Muscle layer of duodenum (tissue), 2 donors: ENCODE results near the gene UNKL.
"Not testable (repeated sequence)": the region's sequence is repeated elsewhere in the genome, so short reads cannot be mapped to it uniquely, and the experiment has no call there.

Experiments used
- H3K27ac ChIP-seq: one replicate; pipeline ENCODE4 v1.7.0; 2013; ENCODE audit warnings: mild to moderate bottlenecking, low read length
- H3K27me3 ChIP-seq: one replicate; pipeline ENCODE4 v1.7.0; 2013; ENCODE audit warnings: low read depth, mild to moderate bottlenecking, control low read depth, low read length
- H3K36me3 ChIP-seq, 2 donors: one replicate each; pipeline ENCODE4 v1.7.0; 2013; ENCODE audit warnings: low read length in 2 of 2, control low read depth in 1 of 2, mild to moderate bottlenecking in 1 of 2; ENCODE audit not compliant: insufficient read depth in 2 of 2, control insufficient read depth in 1 of 2
- H3K4me1 ChIP-seq, 2 donors: one replicate each; pipeline ENCODE4 v1.7.0; 2013; ENCODE audit warnings: low read length in 2 of 2, mild to moderate bottlenecking in 2 of 2, control low read depth in 1 of 2, moderate library complexity in 1 of 2; ENCODE audit not compliant: insufficient read depth in 2 of 2, control insufficient read depth in 1 of 2
- H3K4me3 ChIP-seq, 2 donors: one replicate each; pipeline ENCODE4 v1.7.0; 2013; ENCODE audit warnings: low read length in 2 of 2, low read depth in 1 of 2, mild to moderate bottlenecking in 1 of 2
- H3K9me3 ChIP-seq, 2 donors: one replicate each; pipeline ENCODE4 v1.7.0; 2013; ENCODE audit warnings: low read length in 2 of 2, control low read depth in 1 of 2, mild to moderate bottlenecking in 1 of 2; ENCODE audit not compliant: control insufficient read depth in 1 of 2
- donor health status: healthy.

Gene UNKL

DNA sequence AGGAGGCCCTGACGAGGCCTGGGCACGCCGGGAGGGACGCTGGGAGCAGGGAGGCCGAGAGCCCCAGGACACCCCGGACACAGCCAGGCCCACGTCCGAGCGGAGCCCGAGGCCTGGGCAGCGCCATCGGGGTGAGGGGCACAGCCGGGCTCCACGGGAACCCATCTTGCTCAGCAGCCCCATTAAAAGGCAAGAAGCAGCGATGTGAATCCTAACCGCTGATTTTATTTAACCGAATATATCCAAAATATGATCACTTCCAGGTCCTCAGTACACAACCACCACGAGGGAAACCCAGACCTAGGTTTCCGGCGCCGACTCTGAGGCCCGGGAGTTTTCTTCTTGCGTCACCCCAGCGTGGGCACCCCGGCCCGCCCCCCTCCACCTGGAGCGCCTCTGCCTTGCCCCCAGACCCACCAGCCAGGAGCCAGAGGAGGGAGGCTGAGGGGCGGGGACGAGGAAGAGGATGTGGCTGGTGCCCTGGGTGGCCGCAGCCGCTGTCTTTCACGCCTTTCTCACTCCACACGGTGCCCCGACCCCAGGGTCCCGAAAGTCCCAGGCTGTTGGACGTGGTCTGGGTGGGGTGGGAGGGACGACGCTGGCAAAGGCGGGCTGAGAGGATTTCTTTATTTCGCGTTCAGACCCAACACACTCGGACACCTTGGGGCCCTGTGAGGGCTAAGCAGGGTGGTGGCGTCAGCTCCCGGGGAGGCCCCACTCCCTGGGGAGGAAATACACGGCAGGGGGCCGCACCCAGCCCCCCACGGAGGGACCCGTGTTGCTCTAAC, 30.4 kb upstream of the UNKL start:
- Histone ChIP-seq H3K27ac (no peak overlapping the region), H3K36me3 (peaks cover 0 to 45% of the 10 kb centered on the region in 2 donors)

DNA sequence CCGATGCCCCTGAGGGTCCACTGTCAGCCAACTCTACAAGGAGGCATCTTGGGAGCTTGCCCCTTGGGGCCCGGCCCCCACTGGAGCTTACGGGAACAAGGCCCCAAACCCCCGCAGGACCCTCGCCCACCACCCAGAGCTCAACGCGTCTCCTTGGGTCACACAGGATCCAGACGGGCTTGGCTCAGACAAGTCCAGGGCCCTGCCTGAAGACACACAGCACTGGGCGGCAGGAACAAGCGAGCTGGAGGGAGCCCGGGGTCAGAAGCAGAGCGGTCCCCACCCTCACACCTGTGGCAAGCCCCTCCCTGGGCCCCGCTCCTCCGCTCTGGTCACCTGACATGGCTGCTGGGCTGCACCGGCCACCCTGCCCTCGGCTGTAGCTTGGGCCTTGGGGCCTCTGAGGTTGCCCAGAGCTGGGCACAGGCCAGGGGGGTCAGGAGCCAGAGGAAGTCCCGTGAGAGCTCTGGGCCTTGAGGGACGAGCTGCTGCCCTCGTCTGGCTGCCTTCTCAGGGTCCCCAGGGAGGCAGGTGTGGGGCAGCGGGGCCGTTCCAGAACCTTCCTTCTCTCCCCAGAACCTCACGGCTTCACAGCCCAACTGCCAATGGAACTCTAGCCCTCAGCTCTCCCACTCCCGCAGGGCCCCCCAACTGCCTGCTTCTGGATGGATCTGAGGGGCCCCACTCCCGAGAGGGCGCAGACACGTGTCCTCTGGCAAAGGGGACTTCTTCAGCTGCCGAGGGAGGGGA, 29.7 kb upstream of the UNKL start, which contains the start of gene CCDC154:
Gene CCDC154, minus strand, starts transcription at position 577 of the 750 bp plus-strand sequence. Its CDS starts 234 bp downstream, at position 343.
- H3K27me3 ChIP-seq: no peaks in the 10 kb centered on the region
- no peaks in the 10 kb centered on the region for H3K4me1 ChIP-seq
- H3K27ac ChIP-seq: no peak within 1 kb of the TSS
- H3K9me3 ChIP-seq: no peaks in the 10 kb centered on the region
- no peak within 1 kb of the TSS for H3K4me3 ChIP-seq
- peaks cover 0 to 38% of the 10 kb centered on the region in 2 donors for H3K36me3 ChIP-seq

More for the DNA sequence above, 30.4 kb upstream of the UNKL start:
- Histone ChIP-seq H3K27me3 (no peaks in the 10 kb centered on the region), H3K4me3 (no peak overlapping the region), H3K9me3 (no peaks in the 10 kb centered on the region), H3K4me1 (no peaks in the 10 kb centered on the region)

DNA sequence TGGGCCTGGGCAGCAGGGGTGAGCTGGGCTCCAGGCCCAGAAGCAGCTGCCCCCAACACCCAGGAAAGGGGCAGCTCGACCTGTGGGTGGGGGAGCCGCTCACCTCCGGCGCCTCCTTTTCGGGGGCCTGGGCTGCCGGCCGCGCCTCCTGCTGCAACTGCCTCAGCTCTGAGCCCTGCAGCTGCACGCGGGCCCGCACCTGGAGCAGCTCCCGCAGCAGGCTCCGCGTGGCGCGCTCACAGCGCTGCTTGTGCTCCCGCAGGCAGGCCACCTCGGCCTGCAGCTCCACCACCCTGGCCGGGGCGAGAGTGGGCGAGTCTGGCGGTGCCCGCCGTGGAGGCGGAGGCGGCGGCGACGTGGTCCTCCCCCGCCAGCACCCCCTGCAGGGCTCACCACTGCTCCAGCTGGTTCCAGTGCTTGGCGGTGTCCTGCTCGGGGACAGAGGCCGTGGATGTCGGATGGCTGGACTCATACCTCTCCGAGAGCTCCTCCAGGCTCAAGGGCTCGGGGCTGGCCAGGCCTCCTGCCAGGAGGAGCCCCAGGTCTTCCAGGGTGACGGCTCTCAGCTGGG, 29.0 kb upstream of the UNKL start:
- Histone ChIP-seq H3K9me3 (no peaks in the 10 kb centered on the region), H3K36me3 (peaks cover 0 to 31% of the 10 kb centered on the region in 2 donors), H3K4me1 (no peaks in the 10 kb centered on the region), H3K4me3 (no peak overlapping the region), H3K27ac (no peak overlapping the region), H3K27me3 (no peaks in the 10 kb centered on the region)

DNA sequence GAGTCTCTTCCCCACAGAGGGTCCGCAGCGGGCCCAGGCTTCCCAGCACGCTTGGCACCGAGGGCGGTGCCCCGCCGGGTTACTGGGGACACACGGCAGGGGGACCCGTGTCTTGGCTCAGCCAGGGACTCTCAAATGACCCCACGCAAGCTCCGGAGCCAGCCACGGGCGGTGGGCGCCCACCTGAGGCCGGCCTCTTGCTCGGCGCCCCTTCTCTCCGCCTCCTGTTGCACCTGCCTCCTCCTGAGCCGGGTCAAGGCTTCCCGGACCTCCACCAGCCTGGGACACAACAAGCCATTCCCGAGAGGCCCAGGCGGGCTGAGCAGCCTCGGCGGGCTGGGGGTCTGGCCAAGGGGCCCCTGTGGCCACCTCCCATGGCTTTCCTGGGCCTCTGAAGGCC, 28.2 kb upstream of the UNKL start:
- Histone ChIP-seq H3K4me1 (no peaks in the 10 kb centered on the region), H3K27ac (no peak overlapping the region), H3K27me3 (no peaks in the 10 kb centered on the region), H3K4me3 (no peak overlapping the region), H3K9me3 (no peaks in the 10 kb centered on the region), H3K36me3 (peaks cover 0 to 24% of the 10 kb centered on the region in 2 donors)

DNA sequence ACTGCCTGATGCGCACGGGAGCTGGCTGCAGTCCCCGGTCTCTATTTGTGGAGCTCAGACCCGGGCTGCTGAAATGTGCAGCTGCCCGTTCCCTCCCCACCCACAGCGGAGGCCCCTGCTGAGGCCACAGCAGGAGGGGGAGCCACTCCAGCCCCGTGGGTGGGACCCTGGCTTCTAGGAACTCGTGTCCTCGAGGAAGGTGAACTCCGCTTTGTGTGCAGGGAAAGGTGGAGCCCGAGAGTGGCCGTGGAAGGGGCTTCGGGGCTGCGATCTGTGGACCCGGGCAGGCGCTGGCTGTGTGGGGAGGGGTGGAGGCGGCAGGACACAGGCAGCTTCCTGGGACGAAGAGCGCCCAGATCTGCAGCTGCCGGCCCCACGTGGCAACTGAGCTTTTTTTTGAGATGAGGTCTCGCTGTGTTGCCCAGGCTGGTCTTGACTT, 26.9 kb upstream of the UNKL start:
- H3K36me3 ChIP-seq: peaks cover 0 to 11% of the 10 kb centered on the region in 2 donors
- no peaks in the 10 kb centered on the region for H3K4me1 ChIP-seq
- no peaks in the 10 kb centered on the region for H3K9me3 ChIP-seq
- H3K27ac ChIP-seq: no peak overlapping the region
- H3K4me3 ChIP-seq: no peak overlapping the region
- H3K27me3 ChIP-seq: no peaks in the 10 kb centered on the region

DNA sequence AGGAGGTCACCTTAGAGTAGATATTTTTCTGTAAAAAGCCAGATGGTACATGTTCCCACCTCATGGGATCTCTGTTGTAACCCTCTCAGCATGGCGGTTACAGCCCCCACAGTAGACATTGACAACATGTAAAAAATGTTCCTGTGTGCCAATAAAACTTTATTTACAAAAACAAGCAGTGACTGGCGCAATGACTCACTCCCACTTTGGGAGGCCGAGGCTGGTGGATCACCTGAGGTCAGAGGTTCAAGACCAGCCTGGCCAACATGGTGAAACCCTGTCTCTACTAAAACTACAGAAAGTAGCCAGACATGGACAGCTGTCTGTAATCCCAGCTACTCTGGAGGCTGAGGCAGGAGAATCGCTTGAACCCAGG, 25.2 kb upstream of the UNKL start:
- H3K36me3 ChIP-seq, H3K9me3 ChIP-seq, H3K27ac ChIP-seq, H3K4me1 ChIP-seq, H3K27me3 ChIP-seq, H3K4me3 ChIP-seq: not testable (repeated sequence)

DNA sequence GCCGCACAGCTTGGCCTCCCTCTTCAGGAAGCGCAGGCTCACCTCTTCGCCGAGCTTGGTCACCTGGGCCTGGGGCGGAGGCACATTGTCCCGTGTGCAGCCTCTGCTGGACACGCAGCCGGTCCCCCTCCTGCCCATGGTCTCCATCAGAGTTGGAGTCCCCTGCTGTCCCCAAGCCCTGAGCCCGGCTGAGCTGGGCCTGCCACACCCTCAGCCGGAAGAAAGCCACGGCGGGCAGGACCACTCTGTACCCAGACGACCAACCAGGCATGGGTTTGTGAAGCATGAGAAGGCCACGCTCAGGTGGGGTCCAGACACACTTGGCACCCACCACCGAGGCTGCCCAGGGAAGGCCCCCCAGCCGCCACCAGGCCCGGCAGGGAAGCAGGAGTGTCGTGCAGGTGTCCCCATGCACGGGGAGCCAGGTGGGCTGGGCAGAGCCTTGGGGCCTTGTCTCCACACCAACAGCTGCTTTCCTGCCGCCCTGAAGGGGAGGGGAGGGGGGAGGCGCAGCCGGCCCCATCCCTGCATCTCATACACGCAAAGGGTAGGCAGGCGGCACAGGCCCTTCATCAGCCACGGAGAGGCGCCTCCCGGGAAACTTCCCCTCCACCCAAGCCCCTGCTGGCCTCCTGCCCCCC, 24.7 kb upstream of the UNKL start:
- Histone ChIP-seq H3K4me1 (no peaks in the 10 kb centered on the region), H3K36me3 (no peaks in the 10 kb centered on the region), H3K27ac (no peak overlapping the region), H3K9me3 (no peaks in the 10 kb centered on the region), H3K4me3 (no peak overlapping the region), H3K27me3 (no peaks in the 10 kb centered on the region)

DNA sequence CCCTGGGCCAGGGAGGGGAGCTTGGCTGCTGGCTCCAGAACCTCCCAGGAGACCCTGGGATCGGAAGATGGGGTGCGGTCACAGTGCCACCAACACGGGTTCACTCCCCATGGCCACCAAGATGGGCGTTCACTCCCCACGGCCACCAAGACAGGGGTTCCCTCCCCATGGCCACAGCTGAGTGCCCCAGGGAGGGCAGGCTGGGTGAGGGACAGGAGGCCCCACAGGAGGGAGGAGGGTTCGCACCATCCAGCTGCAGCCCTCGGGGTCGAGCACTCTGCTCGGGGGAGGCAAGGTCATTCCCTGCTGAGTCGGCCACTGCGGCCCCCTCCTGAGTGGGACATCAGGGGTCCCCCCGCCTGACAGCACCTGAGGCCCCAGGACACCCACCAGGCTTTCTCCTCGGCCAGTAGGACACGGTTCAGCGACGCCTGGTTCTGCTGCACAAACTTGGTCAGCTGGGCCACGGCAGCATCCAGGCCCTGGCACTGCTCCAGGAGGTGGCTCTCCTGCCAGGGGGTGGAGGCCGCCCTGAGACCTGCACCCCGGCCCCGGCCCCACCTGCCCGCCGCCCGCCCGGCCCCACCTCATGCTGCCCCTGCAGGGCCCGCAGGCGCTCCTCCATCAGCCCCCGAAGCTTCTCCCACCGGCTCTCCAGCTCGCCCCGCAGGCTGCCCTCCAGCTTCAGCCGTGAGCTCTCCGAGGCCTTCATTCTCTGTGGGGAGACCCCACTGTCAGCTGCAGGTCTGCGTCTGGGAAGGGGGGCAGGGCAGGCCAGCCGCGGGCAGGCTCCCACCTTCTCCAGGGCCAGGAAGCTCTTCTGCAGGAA, 23.9 kb upstream of the UNKL start:
- Histone ChIP-seq H3K27me3 (no peaks in the 10 kb centered on the region), H3K4me1 (no peaks in the 10 kb centered on the region), H3K36me3 (no peaks in the 10 kb centered on the region), H3K9me3 (no peaks in the 10 kb centered on the region), H3K4me3 (no peak overlapping the region), H3K27ac (no peak overlapping the region)

DNA sequence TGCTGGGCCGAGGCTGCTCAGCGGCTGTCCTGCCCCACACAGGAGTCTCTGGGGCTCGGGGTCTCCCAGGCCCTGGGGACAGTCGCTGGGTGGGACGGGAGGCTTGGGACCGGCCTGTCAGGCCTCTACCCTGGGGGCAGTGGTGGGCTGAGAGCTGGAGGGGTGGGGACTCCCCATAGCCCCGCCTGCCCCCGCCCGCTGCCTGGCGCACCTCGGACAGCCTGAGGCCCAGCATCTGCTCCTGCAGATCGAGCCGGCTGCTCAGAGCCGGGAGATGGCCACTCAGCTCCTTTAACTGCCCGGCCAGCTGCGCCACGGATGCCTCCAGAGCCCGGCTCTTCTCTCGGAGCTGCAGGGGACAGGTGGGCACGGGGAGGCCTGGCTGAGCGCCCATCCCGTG, 23.1 kb upstream of the UNKL start:
- Histone ChIP-seq H3K27ac (no peak overlapping the region), H3K9me3 (no peaks in the 10 kb centered on the region), H3K4me1 (no peaks in the 10 kb centered on the region), H3K4me3 (no peak overlapping the region), H3K27me3 (no peaks in the 10 kb centered on the region), H3K36me3 (no peaks in the 10 kb centered on the region)

DNA sequence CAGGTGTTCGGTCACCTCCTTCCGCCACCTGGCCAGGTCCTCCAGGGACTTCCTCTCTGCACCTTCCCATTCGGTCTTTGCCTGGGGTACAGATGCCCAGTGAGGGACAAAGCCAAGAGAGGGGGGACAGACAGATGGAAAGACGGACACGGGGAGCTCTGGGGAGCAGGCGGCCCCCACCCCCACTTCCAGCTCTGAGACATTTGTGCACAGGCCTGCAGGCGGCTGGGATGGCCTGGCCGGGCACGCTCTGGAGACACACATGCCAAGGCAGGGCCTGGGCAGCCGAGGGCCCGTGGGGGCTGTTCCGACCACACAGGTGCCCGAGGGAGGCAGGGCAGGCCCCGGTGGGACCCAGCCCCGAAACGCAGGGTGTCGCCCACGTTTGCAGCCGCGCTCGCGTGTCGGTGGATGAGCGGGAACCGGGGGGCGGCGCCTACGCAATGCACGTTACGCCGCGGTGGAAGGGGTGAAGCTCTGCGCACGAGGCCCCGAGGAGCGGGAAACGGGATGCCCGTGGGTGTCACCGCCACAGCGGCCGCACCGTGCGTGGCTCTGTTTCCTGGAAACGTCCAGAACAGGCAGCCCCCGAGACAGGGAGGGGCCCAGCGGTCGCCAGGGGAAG, 22.3 kb upstream of the UNKL start:
- H3K9me3 ChIP-seq: no peaks in the 10 kb centered on the region
- no peak overlapping the region for H3K4me3 ChIP-seq
- no peaks in the 10 kb centered on the region for H3K4me1 ChIP-seq
- no peaks in the 10 kb centered on the region for H3K27me3 ChIP-seq
- H3K36me3 ChIP-seq: no peaks in the 10 kb centered on the region
- no peak overlapping the region for H3K27ac ChIP-seq
